Ishikawa (cell line): ENCODE results near the gene SMAD9.

Experiments
- CEBPB ChIP-seq: IDR thresholded peaks from 2 replicates; pipeline ENCODE4 v1.6.1; 2012
- CREB1 ChIP-seq: IDR thresholded peaks from 2 replicates; pipeline ENCODE4 v1.6.1; 2012; ENCODE audit warnings: low read depth
- EGR1 ChIP-seq: IDR thresholded peaks from 2 replicates; pipeline ENCODE4 v1.6.1; 2012
- EP300 ChIP-seq: IDR thresholded peaks from 2 replicates; pipeline ENCODE4 v1.6.1; 2012; ENCODE audit warnings: borderline replicate concordance
- FOXM1 ChIP-seq: IDR thresholded peaks from 2 replicates; pipeline ENCODE4 v1.6.1; 2012; ENCODE audit warnings: low read depth, borderline replicate concordance
- MAX ChIP-seq: IDR thresholded peaks from 2 replicates; pipeline ENCODE4 v1.6.1; 2012
- NFIC ChIP-seq: IDR thresholded peaks from 2 replicates; pipeline ENCODE4 v1.6.1; 2012
- RAD21 ChIP-seq: IDR thresholded peaks from 2 replicates; pipeline ENCODE4 v1.6.1; 2012; ENCODE audit warnings: low read depth
- REST ChIP-seq: IDR thresholded peaks from 2 replicates; pipeline ENCODE4 v1.6.1; 2012; ENCODE audit warnings: low read depth, mild to moderate bottlenecking
- TAF1 ChIP-seq: IDR thresholded peaks from 2 replicates; pipeline ENCODE4 v1.6.1; 2012; ENCODE audit warnings: low read depth, mild to moderate bottlenecking
- TCF12 ChIP-seq: IDR thresholded peaks from 2 replicates; pipeline ENCODE4 v1.6.1; 2012; ENCODE audit warnings: low read depth
- TEAD4 ChIP-seq: IDR thresholded peaks from 2 replicates; pipeline ENCODE4 v1.6.1; 2012
- USF1 ChIP-seq: IDR thresholded peaks from 2 replicates; pipeline ENCODE4 v1.6.1; 2012
- YY1 ChIP-seq: IDR thresholded peaks from 2 replicates; pipeline ENCODE4 v1.6.1; 2012; ENCODE audit warnings: low read depth
- ZBTB7A ChIP-seq: IDR thresholded peaks from 2 replicates; pipeline ENCODE4 v1.6.1; 2012; ENCODE audit warnings: low read depth

SMAD9 gene

GRCh38 chr13:36866232-36866631, 53.8 kb downstream of the SMAD9 start:
- TF ChIP-seq TAF1 (no peak), MAX (no peak), RAD21 (no peak), CEBPB (no peak), NFIC (no peak), ZBTB7A (no peak), EP300 (no peak)

GRCh38 chr13:36865265-36865664, 54.8 kb downstream of the SMAD9 start:
- TF ChIP-seq MAX (no peak), TCF12 (no peak), NFIC (no peak), USF1 (no peak), EP300 (no peak), CEBPB (no peak), REST (no peak), TAF1 (no peak), CREB1 (no peak), TEAD4 (no peak), RAD21 (no peak), ZBTB7A (no peak), YY1 (no peak), FOXM1 (no peak), EGR1 (no peak)

- no peak for TF ChIP-seq TAF1
- TF ChIP-seq TCF12, result no peak
Observed at GRCh38 chr13:36862722-36863121, 57.3 kb downstream of the SMAD9 start.

GRCh38 chr13:36862002-36862685, 57.9 kb downstream of the SMAD9 start:
- no peak for TF ChIP-seq MAX
- TF ChIP-seq TEAD4, result peak; percentile 29; the same call in 1 of the 2 replicates
- no peak for TF ChIP-seq ZBTB7A

GRCh38 chr13:36859259-36859658, 60.8 kb downstream of the SMAD9 start:
- TF ChIP-seq CREB1 (no peak), EP300 (no peak), ZBTB7A (no peak), TAF1 (no peak), MAX (no peak), YY1 (no peak), EGR1 (no peak), REST (no peak), NFIC (no peak)

- TF ChIP-seq RAD21 (peak; percentile 71), TAF1 (no peak)
Observed at GRCh38 chr13:36858290-36858689, 61.7 kb downstream of the SMAD9 start.

GRCh38 chr13:36857253-36857652, 62.8 kb downstream of the SMAD9 start:
- no peak for TF ChIP-seq EGR1
- TF ChIP-seq TCF12, result no peak
- TF ChIP-seq USF1, result no peak
- no peak for TF ChIP-seq FOXM1
- TF ChIP-seq RAD21, result no peak
- TF ChIP-seq TAF1, result no peak
- no peak for TF ChIP-seq ZBTB7A
- TF ChIP-seq MAX, result no peak
- TF ChIP-seq NFIC, result no peak
- no peak for TF ChIP-seq CEBPB
- no peak for TF ChIP-seq CREB1
- no peak for TF ChIP-seq EP300
- TF ChIP-seq TEAD4, result no peak
- no peak for TF ChIP-seq REST
- no peak for TF ChIP-seq YY1
